Measurements from ENCODE around the gene RFX3. TPM values are rescaled to one million over a fixed set of nuclear protein-coding genes. Genes with fewer than 3 reads are reported as not detected.

The RFX3 gene
- total RNA-seq, 2 experiments from 2014 or later, result 11.8 to 12.5 TPM

GRCh38 chr9:3508521-3509291 is 17.1 kb downstream of the RFX3 start:
- peak overlapping the region; percentile 12 for H3K4me3 Mint-ChIP-seq
- no peaks in the 10 kb centered on the region for H3K9me3 Mint-ChIP-seq
- H3K4me1 Mint-ChIP-seq, result peaks cover 30% of the 10 kb centered on the region
- DNase-seq, result no peak
- ChIA-PET POLR2A (no interaction called here), CTCF (no interaction called here)
- H3K27ac Mint-ChIP-seq, result peak overlapping the region; percentile 9
- no peaks in the 10 kb centered on the region for H3K27me3 Mint-ChIP-seq
- peaks cover 14% of the 10 kb centered on the region for H3K36me3 Mint-ChIP-seq (ENCODE audit: low read depth)

- Mint-ChIP-seq H3K4me1 (peaks cover 28% of the 10 kb centered on the region), H3K36me3 (ENCODE audit: low read depth) (peaks cover 12% of the 10 kb centered on the region), H3K27ac (no peak overlapping the region), H3K9me3 (no peaks in the 10 kb centered on the region), H3K4me3 (no peak overlapping the region), H3K27me3 (no peaks in the 10 kb centered on the region)
- no peak for DNase-seq
- POLR2A ChIA-PET, result no interaction called here
- CTCF ChIA-PET, result no interaction called here
These were observed 17.7 kb downstream of the RFX3 start for GRCh38 chr9:3508078-3508431.

- Mint-ChIP-seq H3K4me1 (peaks cover 28% of the 10 kb centered on the region), H3K4me3 (no peak overlapping the region)
These were observed 18.3 kb downstream of the RFX3 start for GRCh38 chr9:3507395-3508077.

GRCh38 chr9:3506164-3506563 is 19.6 kb downstream of the RFX3 start:
- Mint-ChIP-seq H3K27ac (no peak overlapping the region), H3K27me3 (no peaks in the 10 kb centered on the region), H3K4me3 (no peak overlapping the region), H3K36me3 (ENCODE audit: low read depth) (peaks cover 18% of the 10 kb centered on the region), H3K4me1 (peaks cover 23% of the 10 kb centered on the region), H3K9me3 (no peaks in the 10 kb centered on the region)
- CTCF ChIA-PET, result no interaction called here
- DNase-seq, result no peak
- POLR2A ChIA-PET, result no interaction called here

More at GRCh38 chr9:3507395-3508077, 18.3 kb downstream of the RFX3 start:
- H3K27me3 Mint-ChIP-seq, result no peaks in the 10 kb centered on the region
- H3K27ac Mint-ChIP-seq, result no peak overlapping the region
- H3K9me3 Mint-ChIP-seq, result no peaks in the 10 kb centered on the region
- H3K36me3 Mint-ChIP-seq (ENCODE audit: low read depth), result peaks cover 15% of the 10 kb centered on the region
- POLR2A ChIA-PET, result no interaction called here
- no peak for DNase-seq
- CTCF ChIA-PET, result no interaction called here

- POLR2A ChIA-PET, result no interaction called here
- H3K4me1 Mint-ChIP-seq, result peaks cover 8% of the 10 kb centered on the region
- peaks cover 18% of the 10 kb centered on the region for H3K36me3 Mint-ChIP-seq (ENCODE audit: low read depth)
- CTCF ChIA-PET, result interaction anchor here (0.6 kb wide), 1 partner anchor 72 kb away, joined by 3 read pairs; no protein-coding TSS in a partner anchor
- no peaks in the 10 kb centered on the region for H3K27me3 Mint-ChIP-seq
- DNase-seq, result no peak
- H3K27ac Mint-ChIP-seq, result no peak overlapping the region
- H3K4me3 Mint-ChIP-seq, result no peak overlapping the region
- no peaks in the 10 kb centered on the region for H3K9me3 Mint-ChIP-seq
These were observed 23.0 kb downstream of the RFX3 start for GRCh38 chr9:3502560-3503398.

- POLR2A ChIA-PET, result no interaction called here
These were observed 25.8 kb downstream of the RFX3 start for GRCh38 chr9:3500044-3500443.

DNA sequence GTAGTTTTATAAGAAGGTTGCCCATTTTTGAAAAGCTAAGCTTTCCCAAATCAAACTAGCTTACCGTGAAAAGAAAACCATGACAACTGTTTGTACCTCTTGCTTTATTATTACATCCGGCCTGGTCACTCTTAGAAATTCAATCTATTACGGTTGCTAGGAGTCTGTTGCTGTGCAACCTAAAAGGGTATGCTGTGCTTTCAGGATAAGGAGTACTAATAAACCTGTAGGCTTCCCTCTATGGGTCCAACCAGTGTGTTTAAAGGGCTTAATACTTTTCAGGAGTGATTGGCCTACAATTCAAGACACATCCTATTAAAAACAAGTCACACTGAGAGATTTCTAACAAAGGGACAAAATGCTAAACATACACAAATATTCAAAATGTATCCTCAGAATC is 27.1 kb downstream of the RFX3 start:
- peaks cover 8% of the 10 kb centered on the region for H3K4me1 Mint-ChIP-seq
- no peak overlapping the region for H3K27ac Mint-ChIP-seq
- DNase-seq, result no peak
- H3K36me3 Mint-ChIP-seq (ENCODE audit: low read depth), result peaks cover 12% of the 10 kb centered on the region
- no peak overlapping the region for H3K4me3 Mint-ChIP-seq
- POLR2A ChIA-PET, result no interaction called here
- peaks cover 4% of the 10 kb centered on the region for H3K9me3 Mint-ChIP-seq
- CTCF ChIA-PET, result interaction anchor here (1.2 kb wide), 1 partner anchor 55 kb away, joined by 4 read pairs; no protein-coding TSS in a partner anchor
- H3K27me3 Mint-ChIP-seq, result no peaks in the 10 kb centered on the region

More at GRCh38 chr9:3500044-3500443, 25.8 kb downstream of the RFX3 start:
- CTCF ChIA-PET, result no interaction called here
- Mint-ChIP-seq H3K36me3 (ENCODE audit: low read depth) (peaks cover 8% of the 10 kb centered on the region), H3K27me3 (no peaks in the 10 kb centered on the region), H3K4me1 (peaks cover 7% of the 10 kb centered on the region), H3K27ac (no peak overlapping the region), H3K4me3 (no peak overlapping the region), H3K9me3 (no peaks in the 10 kb centered on the region)
- DNase-seq, result no peak

DNA sequence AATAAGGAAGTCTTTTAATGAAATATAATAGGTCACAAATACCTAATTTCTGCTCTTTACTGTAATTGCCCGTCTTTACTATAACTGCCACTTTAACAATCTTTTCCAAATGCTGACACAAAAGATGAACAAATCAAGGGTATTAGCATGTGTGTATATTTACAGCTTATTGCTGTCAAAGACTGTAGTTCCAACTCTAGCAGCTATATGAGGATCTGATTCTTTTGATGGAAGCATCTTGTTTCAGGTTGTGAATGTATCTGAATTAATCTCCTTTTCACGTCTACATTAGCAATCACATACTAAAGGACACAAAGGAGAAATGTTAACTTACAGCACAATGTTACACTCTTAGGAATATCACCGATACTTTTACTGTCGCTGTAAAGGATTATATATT is 27.9 kb downstream of the RFX3 start:
- Mint-ChIP-seq H3K27ac (no peak overlapping the region), H3K4me3 (no peak overlapping the region), H3K4me1 (peaks cover 9% of the 10 kb centered on the region), H3K27me3 (no peaks in the 10 kb centered on the region), H3K9me3 (peaks cover 5% of the 10 kb centered on the region), H3K36me3 (ENCODE audit: low read depth) (peaks cover 13% of the 10 kb centered on the region)
- POLR2A ChIA-PET, result no interaction called here
- CTCF ChIA-PET, result interaction anchor here (1.2 kb wide), 1 partner anchor 55 kb away, joined by 4 read pairs; no protein-coding TSS in a partner anchor
- DNase-seq, result no peak

GRCh38 chr9:3497401-3497800 is 28.4 kb downstream of the RFX3 start:
- Mint-ChIP-seq H3K36me3 (ENCODE audit: low read depth) (peaks cover 12% of the 10 kb centered on the region), H3K27ac (no peak overlapping the region), H3K4me3 (no peak overlapping the region), H3K9me3 (peaks cover 5% of the 10 kb centered on the region), H3K27me3 (no peaks in the 10 kb centered on the region), H3K4me1 (peaks cover 9% of the 10 kb centered on the region)
- POLR2A ChIA-PET, result no interaction called here
- DNase-seq, result no peak
- CTCF ChIA-PET, result no interaction called here

DNA sequence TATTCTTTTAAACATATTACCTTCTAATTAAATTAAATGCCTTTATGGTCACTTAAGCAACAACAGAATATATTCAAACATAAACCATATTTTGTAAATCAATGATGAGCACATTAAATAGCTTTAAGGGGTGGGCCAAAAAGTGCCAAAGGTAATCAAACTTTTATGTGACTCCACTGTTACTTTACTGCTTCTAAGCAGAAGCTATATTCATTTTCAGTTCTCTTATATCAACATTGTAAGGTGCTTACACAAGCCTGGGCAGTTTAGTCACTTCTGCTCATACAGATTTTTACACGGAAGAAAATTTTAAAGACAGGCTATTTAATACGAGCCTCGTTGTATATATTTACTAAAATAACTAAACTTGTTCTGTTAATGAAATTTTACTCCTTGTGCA is 29.9 kb downstream of the RFX3 start:
- H3K4me3 Mint-ChIP-seq, result no peak overlapping the region
- H3K36me3 Mint-ChIP-seq (ENCODE audit: low read depth), result peaks cover 11% of the 10 kb centered on the region
- no peak overlapping the region for H3K27ac Mint-ChIP-seq
- peaks cover 13% of the 10 kb centered on the region for H3K4me1 Mint-ChIP-seq
- ChIA-PET CTCF (interaction anchor here (0.9 kb wide), 1 partner anchor 85 kb away, joined by 3 read pairs; no protein-coding TSS in a partner anchor), POLR2A (no interaction called here)
- no peaks in the 10 kb centered on the region for H3K27me3 Mint-ChIP-seq
- peaks cover 5% of the 10 kb centered on the region for H3K9me3 Mint-ChIP-seq
- DNase-seq, result no peak

GRCh38 chr9:3492214-3492613 is 33.6 kb downstream of the RFX3 start:
- peaks cover 5% of the 10 kb centered on the region for H3K9me3 Mint-ChIP-seq
- ChIA-PET POLR2A (no interaction called here), CTCF (no interaction called here)
- H3K36me3 Mint-ChIP-seq (ENCODE audit: low read depth), result peaks cover 13% of the 10 kb centered on the region
- no peak overlapping the region for H3K27ac Mint-ChIP-seq
- no peak overlapping the region for H3K4me3 Mint-ChIP-seq
- no peaks in the 10 kb centered on the region for H3K27me3 Mint-ChIP-seq
- H3K4me1 Mint-ChIP-seq, result peaks cover 8% of the 10 kb centered on the region
- DNase-seq, result no peak

DNA sequence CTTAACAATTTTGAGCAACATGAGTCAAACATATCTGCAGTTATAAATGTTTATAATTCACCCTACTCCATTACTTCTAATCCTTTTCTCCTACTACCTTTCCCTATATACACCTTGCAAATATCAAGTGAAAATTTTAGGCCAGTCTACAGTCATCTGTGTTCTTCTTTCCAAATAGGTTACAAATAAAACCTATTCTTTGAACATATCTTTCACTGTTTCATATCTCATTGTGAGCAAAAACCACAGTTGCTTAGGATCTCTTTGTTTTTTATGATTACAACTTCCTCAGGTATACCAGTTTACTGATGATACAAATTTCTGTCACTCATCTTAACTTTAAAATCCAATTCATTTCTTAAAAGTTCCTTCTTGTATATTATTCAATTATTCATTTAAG is 34.4 kb downstream of the RFX3 start:
- Mint-ChIP-seq H3K27me3 (no peaks in the 10 kb centered on the region), H3K36me3 (ENCODE audit: low read depth) (peaks cover 13% of the 10 kb centered on the region), H3K27ac (no peak overlapping the region), H3K4me3 (no peak overlapping the region), H3K9me3 (peaks cover 5% of the 10 kb centered on the region), H3K4me1 (peaks cover 8% of the 10 kb centered on the region)
- ChIA-PET POLR2A (no interaction called here), CTCF (no interaction called here)
- no peak for DNase-seq

DNA sequence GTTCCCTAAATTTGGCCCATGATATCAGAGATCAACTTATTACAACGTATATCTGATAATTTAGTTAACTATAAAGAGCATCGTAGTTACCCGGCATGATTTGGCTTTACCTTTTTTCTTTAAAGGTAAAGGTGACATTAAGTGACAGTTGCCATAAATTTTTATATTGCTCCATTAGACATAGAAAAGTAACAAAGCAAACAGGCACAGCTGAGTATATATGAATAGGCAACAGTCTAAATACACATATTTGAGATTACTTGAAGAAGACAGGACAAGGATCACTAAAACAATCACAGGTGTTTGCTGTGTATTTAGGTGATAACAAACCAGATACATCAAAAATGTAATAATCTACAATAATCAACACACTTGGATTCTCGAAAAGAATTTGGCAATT is 34.8 kb downstream of the RFX3 start:
- Mint-ChIP-seq H3K9me3 (peaks cover 5% of the 10 kb centered on the region), H3K36me3 (ENCODE audit: low read depth) (peaks cover 17% of the 10 kb centered on the region), H3K4me3 (no peak overlapping the region), H3K27me3 (no peaks in the 10 kb centered on the region), H3K4me1 (peaks cover 6% of the 10 kb centered on the region), H3K27ac (no peak overlapping the region)
- ChIA-PET POLR2A (no interaction called here), CTCF (interaction anchor here (0.5 kb wide), 1 partner anchor 29 kb away, joined by 5 read pairs; no protein-coding TSS in a partner anchor)
- DNase-seq, result no peak

All from activated CD4-positive, alpha-beta T cell treated with anti-CD3 and anti-CD28 coated beads, Interleukin-2, amount 10 ng/mL, durations not matched to agents 7 days and 5 days (primary cell).